ENCODE results near the gene ALKBH5.
A peak's percentile ranks its signal among the peaks of the same experiment; 100 is the strongest.

ALKBH5 gene

GRCh38 chr17:18139949-18140348 lies 43.7 kb upstream of the ALKBH5 start:
- TF ChIP-seq CTCF (IDR thresholded peaks at IDR 0.05): no peak
- Mint-ChIP-seq H3K9me3 (no peaks in the 10 kb centered on the region), H3K4me3 (no peak overlapping the region), H3K36me3 (ENCODE audit: low read depth) (no peaks in the 10 kb centered on the region), H3K27ac (no peak overlapping the region), H3K4me1 (peaks cover 23% of the 10 kb centered on the region), H3K27me3 (ENCODE audit: low read depth, poor library complexity) (peaks cover 12% of the 10 kb centered on the region)
- no peak for DNase-seq

- DNase-seq: no peak
- no peaks in the 10 kb centered on the region for H3K9me3 Mint-ChIP-seq
- TF ChIP-seq CTCF (IDR thresholded peaks at IDR 0.05): no peak
- H3K36me3 Mint-ChIP-seq (ENCODE audit: low read depth): no peaks in the 10 kb centered on the region
- peaks cover 23% of the 10 kb centered on the region for H3K4me1 Mint-ChIP-seq
- no peak overlapping the region for H3K4me3 Mint-ChIP-seq
- no peak overlapping the region for H3K27ac Mint-ChIP-seq
- H3K27me3 Mint-ChIP-seq (ENCODE audit: low read depth, poor library complexity): peaks cover 12% of the 10 kb centered on the region
Measured at GRCh38 chr17:18140648-18141047, 43.0 kb upstream of the ALKBH5 start.

- Mint-ChIP-seq H3K4me3 (no peak overlapping the region), H3K4me1 (peaks cover 17% of the 10 kb centered on the region), H3K27ac (no peak overlapping the region), H3K36me3 (ENCODE audit: low read depth) (no peaks in the 10 kb centered on the region), H3K9me3 (no peaks in the 10 kb centered on the region), H3K27me3 (ENCODE audit: low read depth, poor library complexity) (peaks cover 12% of the 10 kb centered on the region)
- TF ChIP-seq CTCF (IDR thresholded peaks at IDR 0.05): peak; percentile 63
- DNase-seq: peak; percentile 34
Measured at GRCh38 chr17:18141210-18141803, 42.3 kb upstream of the ALKBH5 start.

DNA sequence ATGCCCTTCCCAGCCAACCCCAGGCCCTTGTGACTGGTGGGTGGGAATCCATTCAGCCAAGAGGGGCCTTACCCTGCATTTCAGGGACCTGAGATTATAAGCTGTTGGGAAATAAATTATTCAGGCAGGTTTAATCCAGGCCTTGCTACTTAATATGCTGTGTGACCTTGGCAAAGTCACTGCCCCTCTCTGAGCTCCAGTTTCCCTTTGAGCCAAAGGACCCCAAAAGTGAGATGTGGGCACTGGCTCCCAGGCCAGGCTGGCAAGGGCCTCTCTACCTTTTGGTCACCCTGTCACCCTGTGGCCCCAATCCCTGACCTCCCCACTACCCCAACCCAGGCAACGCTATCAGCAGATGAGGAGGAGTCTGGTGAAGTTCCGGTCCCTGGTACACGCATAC lies 41.2 kb upstream of the ALKBH5 start:
- no peak for TF ChIP-seq CTCF (IDR thresholded peaks at IDR 0.05)
- no peaks in the 10 kb centered on the region for H3K9me3 Mint-ChIP-seq
- DNase-seq: no peak
- H3K4me1 Mint-ChIP-seq: peaks cover 17% of the 10 kb centered on the region
- no peak overlapping the region for H3K4me3 Mint-ChIP-seq
- no peaks in the 10 kb centered on the region for H3K36me3 Mint-ChIP-seq (ENCODE audit: low read depth)
- peaks cover 9% of the 10 kb centered on the region for H3K27me3 Mint-ChIP-seq (ENCODE audit: low read depth, poor library complexity)
- no peak overlapping the region for H3K27ac Mint-ChIP-seq

DNA sequence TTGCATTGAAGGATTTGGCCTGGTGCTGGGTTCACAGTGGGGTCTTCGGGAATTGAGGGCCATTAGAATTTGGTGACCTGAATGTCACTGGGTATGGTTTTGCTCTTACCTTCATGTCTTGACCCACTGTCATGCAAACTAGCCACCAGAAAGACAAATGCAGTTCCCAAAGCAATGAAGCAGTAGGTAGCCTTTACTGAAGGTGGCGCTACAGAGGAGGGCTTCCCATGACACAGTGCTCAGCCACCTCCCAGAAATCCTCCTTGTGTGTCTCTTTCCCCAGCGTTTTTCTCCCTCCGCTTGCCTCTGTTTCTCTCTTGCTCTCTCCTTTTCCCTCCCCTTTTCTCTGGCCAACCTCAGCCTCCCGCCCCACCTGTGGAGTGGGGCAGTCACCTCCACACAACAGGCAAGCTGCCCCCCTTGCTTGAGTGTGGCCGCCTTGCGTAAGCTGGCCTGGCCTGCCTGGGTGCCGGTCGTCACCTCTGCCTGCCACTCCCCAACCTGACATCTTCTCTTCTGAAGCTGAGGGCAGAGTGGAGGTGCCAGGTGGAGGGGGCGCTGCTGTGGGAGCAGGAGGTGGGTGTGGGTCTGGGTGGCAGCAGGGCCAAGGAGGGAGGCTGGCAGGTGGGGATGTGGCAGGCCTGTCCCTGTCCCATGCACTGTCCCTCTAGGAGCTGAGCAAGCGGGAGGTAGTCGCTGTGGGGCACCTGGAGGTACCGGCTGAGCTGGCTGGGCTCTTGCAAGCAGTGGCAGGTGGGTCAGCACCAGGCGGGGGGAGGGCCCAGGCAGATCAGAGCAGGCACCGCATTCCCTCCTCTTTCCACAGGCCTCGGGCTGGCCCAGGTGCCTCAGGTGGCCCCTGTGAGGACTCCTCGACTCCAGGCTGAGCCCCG lies 40.3 kb upstream of the ALKBH5 start:
- H3K36me3 Mint-ChIP-seq (ENCODE audit: low read depth): no peaks in the 10 kb centered on the region
- H3K4me1 Mint-ChIP-seq: peaks cover 17% of the 10 kb centered on the region
- H3K4me3 Mint-ChIP-seq: no peak overlapping the region
- no peaks in the 10 kb centered on the region for H3K9me3 Mint-ChIP-seq
- peak; percentile 43 for TF ChIP-seq CTCF (IDR thresholded peaks at IDR 0.05)
- DNase-seq: no peak
- peaks cover 5% of the 10 kb centered on the region for H3K27me3 Mint-ChIP-seq (ENCODE audit: low read depth, poor library complexity)
- no peak overlapping the region for H3K27ac Mint-ChIP-seq

Data from nephron progenitor cell (in vitro differentiated cells).